Omental fat pad (tissue), 4 donors: ENCODE data around the gene SLC24A3. TPM values are rescaled to one million over a fixed set of nuclear protein-coding genes. Genes with fewer than 3 reads are reported as not detected.

Experiments
- ATAC-seq: fragments of 150-250 bp; one replicate; pipeline ENCODE4 v1.9.1; 2016; ENCODE audit warnings: mild to moderate bottlenecking, moderate library complexity; ENCODE audit not compliant: low FRiP score
- DNase-seq: peaks from one replicate; pipeline ENCODE4 v3.0.0-alpha.2; 2019; ENCODE audit warnings: low spot score
- total RNA-seq, 4 donors: library from RNA; depleted of rRNA; stranded (reverse); fragments of >200 nt; gene quantifications; one replicate each; pipeline ENCODE4 v1.1.0, GENCODE V29; 2016
- TF ChIP-seq, protein P1 (sequence below), 3 donors: fragments of 450-650 bp; IDR thresholded peaks; one replicate each; pipeline ENCODE4 v1.5.1; 2016 to 2017; ENCODE audit warnings: antibody characterized with exemption in 3 of 3, mild to moderate bottlenecking in 3 of 3, moderate library complexity in 2 of 3

SLC24A3 gene
- total RNA-seq, 4 donors from 2014 or later, result 6.3 to 14.0 (median 9.2) TPM

GRCh38 chr20:19368351-19368750 is 155.9 kb downstream of the SLC24A3 start:
- ATAC-seq (no peak), DNase-seq (no peak)
- TF ChIP-seq, protein P1, sequence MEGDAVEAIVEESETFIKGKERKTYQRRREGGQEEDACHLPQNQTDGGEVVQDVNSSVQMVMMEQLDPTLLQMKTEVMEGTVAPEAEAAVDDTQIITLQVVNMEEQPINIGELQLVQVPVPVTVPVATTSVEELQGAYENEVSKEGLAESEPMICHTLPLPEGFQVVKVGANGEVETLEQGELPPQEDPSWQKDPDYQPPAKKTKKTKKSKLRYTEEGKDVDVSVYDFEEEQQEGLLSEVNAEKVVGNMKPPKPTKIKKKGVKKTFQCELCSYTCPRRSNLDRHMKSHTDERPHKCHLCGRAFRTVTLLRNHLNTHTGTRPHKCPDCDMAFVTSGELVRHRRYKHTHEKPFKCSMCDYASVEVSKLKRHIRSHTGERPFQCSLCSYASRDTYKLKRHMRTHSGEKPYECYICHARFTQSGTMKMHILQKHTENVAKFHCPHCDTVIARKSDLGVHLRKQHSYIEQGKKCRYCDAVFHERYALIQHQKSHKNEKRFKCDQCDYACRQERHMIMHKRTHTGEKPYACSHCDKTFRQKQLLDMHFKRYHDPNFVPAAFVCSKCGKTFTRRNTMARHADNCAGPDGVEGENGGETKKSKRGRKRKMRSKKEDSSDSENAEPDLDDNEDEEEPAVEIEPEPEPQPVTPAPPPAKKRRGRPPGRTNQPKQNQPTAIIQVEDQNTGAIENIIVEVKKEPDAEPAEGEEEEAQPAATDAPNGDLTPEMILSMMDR (IDR thresholded peaks at IDR 0.05), result no peak

DNA sequence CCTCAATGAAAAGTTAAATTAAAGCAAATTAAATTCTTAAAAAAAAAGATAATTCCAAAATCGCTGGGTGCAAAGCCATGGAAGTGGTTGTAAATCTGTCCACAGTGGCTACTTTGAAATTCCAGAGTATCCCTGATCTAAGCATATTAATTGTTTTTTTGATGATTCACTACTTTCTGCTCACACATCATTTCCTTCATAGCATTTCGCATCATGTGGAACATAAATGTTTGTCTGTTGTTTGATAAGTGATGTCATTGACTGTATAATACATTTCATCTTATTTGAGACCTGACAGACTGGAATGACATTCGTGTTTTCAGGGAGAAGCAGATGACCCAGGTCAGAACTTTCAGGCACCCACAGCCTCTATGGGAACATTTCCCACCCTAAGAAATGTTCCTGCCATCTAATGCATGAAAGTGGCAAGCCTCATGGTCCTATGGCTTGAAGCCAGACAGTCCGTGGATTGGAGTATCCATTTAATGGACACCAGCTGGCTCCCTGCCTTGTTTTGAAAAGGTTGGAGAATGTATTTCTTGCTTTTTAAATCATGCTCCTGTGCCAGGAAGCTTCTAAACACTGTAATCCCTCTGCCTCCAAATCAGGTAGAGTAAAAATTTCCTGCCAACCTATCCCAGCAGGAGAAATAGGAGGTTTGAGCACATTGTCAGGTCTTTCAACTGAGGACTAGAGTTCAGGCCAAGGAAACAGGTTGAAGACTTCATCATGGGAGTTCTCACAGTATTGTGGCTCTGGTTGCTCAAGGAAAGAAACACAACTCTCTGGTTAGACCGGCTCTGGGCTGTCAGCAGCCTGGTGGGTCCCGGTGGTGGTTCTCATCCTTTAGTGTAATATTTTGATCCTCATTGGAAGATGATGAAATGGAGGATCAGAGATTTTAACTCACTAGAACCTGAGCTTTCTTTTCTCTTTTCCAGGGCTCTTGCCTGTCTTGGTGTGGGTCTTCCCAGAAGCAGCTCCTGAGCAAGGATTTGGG is 157.9 kb downstream of the SLC24A3 start:
- no peak for ATAC-seq
- TF ChIP-seq, protein P1 (IDR thresholded peaks at IDR 0.05), result no peak
- no peak for DNase-seq

- TF ChIP-seq, protein P1 (IDR thresholded peaks at IDR 0.05), result no peak
- DNase-seq (no peak), ATAC-seq (no peak)
Measured at GRCh38 chr20:19371112-19371511, 158.7 kb downstream of the SLC24A3 start.

DNA sequence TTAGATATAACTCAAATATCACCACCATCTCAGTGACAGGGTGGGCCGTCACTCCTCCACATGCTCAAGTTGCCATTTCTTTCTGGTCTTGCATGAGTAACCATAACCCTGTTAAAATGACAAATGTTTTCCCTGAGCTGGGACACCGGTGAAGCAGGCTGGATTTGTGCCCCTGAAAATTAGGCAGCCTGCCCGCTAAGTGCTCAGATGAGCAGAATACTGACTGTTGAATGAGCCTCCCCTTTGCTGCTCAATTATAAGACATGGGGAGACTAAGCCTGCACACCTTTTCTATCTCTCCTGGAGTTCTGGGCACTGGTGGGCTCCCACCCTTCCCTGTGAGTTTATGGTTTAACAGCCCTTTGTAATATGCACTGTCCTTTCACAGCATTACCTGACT is 161.8 kb downstream of the SLC24A3 start:
- no peak for ATAC-seq
- no peak for DNase-seq
- TF ChIP-seq, protein P1 (IDR thresholded peaks at IDR 0.05), result no peak

DNA sequence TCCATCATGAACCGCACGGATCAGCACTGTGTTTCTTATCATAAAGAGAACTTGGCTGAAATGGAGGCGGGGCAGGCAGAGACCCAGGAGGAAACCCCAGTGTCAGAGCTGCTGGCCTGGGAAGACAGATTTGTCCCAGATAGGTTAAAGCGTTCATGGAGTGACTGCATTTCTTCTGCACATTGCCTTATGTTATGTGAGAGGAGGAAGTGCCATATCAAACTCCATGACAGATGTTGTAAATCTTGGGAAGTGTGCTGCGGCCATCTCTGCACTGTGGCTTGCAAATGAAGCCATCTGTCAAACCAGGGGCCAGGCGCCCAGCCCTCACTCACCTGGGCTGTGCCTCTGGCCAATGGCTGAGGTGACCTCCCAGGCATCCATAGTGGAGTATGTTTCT is 163.0 kb downstream of the SLC24A3 start:
- ATAC-seq (no peak), DNase-seq (no peak)
- TF ChIP-seq, protein P1 (IDR thresholded peaks at IDR 0.05), result no peak

DNA sequence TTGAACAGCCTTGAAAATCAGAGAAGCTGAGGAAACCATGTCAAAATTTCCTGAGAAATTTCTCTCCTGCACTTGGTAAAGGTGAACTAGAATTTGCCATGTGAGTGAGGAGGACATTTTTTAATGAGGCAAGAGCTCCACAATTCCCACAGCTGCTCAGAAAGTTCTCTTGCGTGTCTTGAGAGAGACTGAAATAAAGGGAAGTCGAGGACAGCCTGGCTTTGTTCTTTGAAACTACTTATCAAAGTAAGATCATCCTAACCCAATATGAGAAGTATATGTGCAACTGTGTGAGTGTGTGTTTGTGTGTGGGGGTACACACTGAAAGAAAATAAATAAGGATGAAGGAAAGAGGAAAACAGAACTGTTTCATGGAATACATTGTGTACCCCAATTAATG is 163.4 kb downstream of the SLC24A3 start:
- TF ChIP-seq, protein P1 (IDR thresholded peaks at IDR 0.05), result no peak
- DNase-seq (no peak), ATAC-seq (no peak)
